Sigmoid colon (tissue), 7 donors: Measurements from ENCODE around the gene TACC2. TPM values are rescaled to one million over a fixed set of nuclear protein-coding genes. Genes with fewer than 3 reads are reported as not detected.
"Not testable (repeated sequence)": the region's sequence is repeated elsewhere in the genome, so short reads cannot be mapped to it uniquely, and the experiment has no call there.

ENCODE experiments used
- DNase-seq: peaks from one replicate; pipeline ENCODE4 v3.0.0-alpha.2; 2019
- H3K27ac ChIP-seq, 4 donors: fragments of 200-600 bp; sonication (generic); one replicate each; pipeline ENCODE4 v1.5.1; 2016 to 2019; ENCODE audit warnings: mild to moderate bottlenecking in 1 of 4
- H3K27me3 ChIP-seq, 3 donors: fragments of 200-600 bp; sonication (generic); one replicate each; pipeline ENCODE4 v1.5.1; 2019; ENCODE audit warnings: mild to moderate bottlenecking in 1 of 3
- H3K36me3 ChIP-seq, 4 donors: fragments of 200-600 bp; sonication (generic); one replicate each; pipeline ENCODE4 v1.5.1; 2016 to 2019
- H3K4me1 ChIP-seq, 4 donors: fragments of 200-600 bp; sonication (generic); one replicate each; pipeline ENCODE4 v1.5.1; 2017 to 2019
- H3K4me3 ChIP-seq, 4 donors: fragments of 200-600 bp; sonication (generic); one replicate each; pipeline ENCODE4 v1.5.1; 2017 to 2019; ENCODE audit warnings: mild to moderate bottlenecking in 2 of 4, moderate library complexity in 1 of 4
- H3K9me3 ChIP-seq, 4 donors: fragments of 200-600 bp in 3 of 4; sonication (generic) in 3 of 4; one replicate each; pipeline versions ENCODE4 v1.5.1 to v1.6.1; 2013 to 2019
- CTCF ChIP-seq, 4 experiments: fragments of 450-650 bp in 3 of 4; fragments of 200-600 bp in 1 of 4; IDR thresholded peaks; one replicate each; pipeline ENCODE4 v1.5.1; 2016 to 2019; ENCODE audit warnings: antibody characterized with exemption in 4 of 4, mild to moderate bottlenecking in 3 of 4, moderate library complexity in 2 of 4
- EP300 ChIP-seq, 4 donors: sonication (generic); formaldehyde crosslinking; IDR thresholded peaks; one replicate each; pipeline ENCODE4 v1.6.1; 2017; ENCODE audit warnings: antibody characterized with exemption in 4 of 4
- POLR2A ChIP-seq, 2 donors: fragments of 450-650 bp; IDR thresholded peaks; one replicate each; pipeline ENCODE4 v1.6.1; 2016; ENCODE audit warnings: antibody characterized with exemption in 2 of 2, mild to moderate bottlenecking in 2 of 2, moderate library complexity in 2 of 2
- POLR2AphosphoS5 ChIP-seq, 4 donors: sonication (generic); formaldehyde crosslinking; IDR thresholded peaks; one replicate each; pipeline ENCODE4 v1.6.1; 2017; ENCODE audit warnings: antibody characterized with exemption in 4 of 4
- WGBS, 2 donors: extraction: QIAGEN DNeasy Blood & Tissue Kit; methylation state at CpG; one replicate each; pipeline ENCODE4 v1.1.7; 2013; 5-methylcytosine and 5-hydroxymethylcytosine counted together
- intact Hi-C: fragments of 100-400 bp; cut with DNase I; formaldehyde crosslinking; loops from one replicate; pipeline ENCODE4 v1.15.1; 2023
- polyA plus RNA-seq, 3 donors: library from polyadenylated mRNA; stranded (reverse); fragments of 200-250 nt; gene quantifications; one replicate each; pipeline ENCODE4 v1.2.3, GENCODE V29; 2013
- total RNA-seq, 4 donors: library from RNA; depleted of rRNA; stranded (reverse); fragments of >200 nt; gene quantifications; one replicate each; pipeline ENCODE4 v1.1.0, GENCODE V29; 2016
- donor health status: healthy with polysubstance abuse.
- donor health status: Bipolar disorder and iron deficiency.
- donor health status: healthy.

The TACC2 gene
- total and polyA plus RNA-seq, 7 donors, result 43.7 to 173 (median 71.0) TPM

GRCh38 chr10:122199070-122199469 is 210.1 kb downstream of the TACC2 start:
- DNase-seq, result no peak
- intact Hi-C loops, result no loop called here
- peaks cover 0 to 1% (median 0%) of the 10 kb centered on the region in 4 donors for H3K4me1 ChIP-seq
- H3K36me3 ChIP-seq, result peaks cover 6 to 42% (median 17%) of the 10 kb centered on the region in 4 donors
- TF ChIP-seq CTCF (IDR thresholded peaks at IDR 0.05) (no peak), POLR2AphosphoS5 (IDR thresholded peaks at IDR 0.05) (no peak), POLR2A (IDR thresholded peaks at IDR 0.05) (no peak), EP300 (IDR thresholded peaks at IDR 0.05) (no peak)
- no peak overlapping the region for H3K4me3 ChIP-seq
- WGBS, 2 donors, result 83 to 94% methylated on average over 9 of the region's 9 CpGs
- no peaks in the 10 kb centered on the region for H3K9me3 ChIP-seq
- H3K27me3 ChIP-seq, result no peaks in the 10 kb centered on the region
- H3K27ac ChIP-seq, result no peak overlapping the region

GRCh38 chr10:122199689-122200088 is 210.7 kb downstream of the TACC2 start:
- Histone ChIP-seq H3K9me3 (no peaks in the 10 kb centered on the region), H3K4me1 (no peaks in the 10 kb centered on the region), H3K4me3 (no peak overlapping the region), H3K27me3 (no peaks in the 10 kb centered on the region), H3K36me3 (peaks cover 6 to 43% (median 17%) of the 10 kb centered on the region in 4 donors), H3K27ac (no peak overlapping the region)
- 95% methylated on average over 6 of the region's 6 CpGs for WGBS, 2 donors
- no peak for DNase-seq
- intact Hi-C loops, result no loop called here
- no peak for TF ChIP-seq CTCF (IDR thresholded peaks at IDR 0.05)
- no peak for TF ChIP-seq POLR2A (IDR thresholded peaks at IDR 0.05)
- TF ChIP-seq POLR2AphosphoS5 (IDR thresholded peaks at IDR 0.05), result no peak
- no peak for TF ChIP-seq EP300 (IDR thresholded peaks at IDR 0.05)

- Histone ChIP-seq H3K36me3 (peaks cover 0 to 36% (median 14%) of the 10 kb centered on the region in 4 donors), H3K4me3 (no peak overlapping the region), H3K27me3 (no peaks in the 10 kb centered on the region), H3K9me3 (no peaks in the 10 kb centered on the region), H3K4me1 (peaks cover 0 to 5% (median 0%) of the 10 kb centered on the region in 4 donors), H3K27ac (no peak overlapping the region)
- intact Hi-C loops, result no loop called here
- 95 to 97% methylated on average over 9 of the region's 9 CpGs for WGBS, 2 donors
- TF ChIP-seq EP300 (IDR thresholded peaks at IDR 0.05) (no peak), POLR2AphosphoS5 (IDR thresholded peaks at IDR 0.05) (no peak), CTCF (IDR thresholded peaks at IDR 0.05) (no peak), POLR2A (IDR thresholded peaks at IDR 0.05) (no peak)
- no peak for DNase-seq
Measured at GRCh38 chr10:122201401-122201800, 212.4 kb downstream of the TACC2 start.

DNA sequence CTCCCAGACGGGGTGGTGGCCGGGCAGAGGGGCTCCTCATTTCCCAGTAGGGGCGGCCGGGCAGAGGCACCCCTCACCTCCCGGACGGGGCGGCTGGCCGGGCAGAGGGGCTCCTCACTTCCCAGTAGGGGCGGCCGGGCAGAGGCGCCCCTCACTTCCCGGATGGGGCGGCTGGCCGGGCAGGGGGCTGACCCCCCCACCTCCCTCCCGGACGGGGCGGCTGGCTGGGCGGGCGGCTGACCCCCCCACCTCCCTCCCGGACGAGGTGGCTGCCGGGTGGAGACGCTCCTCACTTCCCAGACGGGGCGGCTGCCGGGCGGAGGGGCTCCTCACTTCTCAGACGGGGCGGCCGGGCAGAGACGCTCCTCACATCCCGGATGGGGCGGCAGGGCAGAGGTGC is 214.2 kb downstream of the TACC2 start:
- H3K4me1 ChIP-seq, H3K9me3 ChIP-seq, DNase-seq, H3K27ac ChIP-seq, H3K4me3 ChIP-seq, intact Hi-C loops, H3K27me3 ChIP-seq: not testable (repeated sequence)
- WGBS, 2 donors, result 93 to 96% methylated on average over 33 of the region's 33 CpGs
- H3K36me3 ChIP-seq, result peaks cover 4 to 40% (median 11%) of the 10 kb centered on the region in 4 donors

DNA sequence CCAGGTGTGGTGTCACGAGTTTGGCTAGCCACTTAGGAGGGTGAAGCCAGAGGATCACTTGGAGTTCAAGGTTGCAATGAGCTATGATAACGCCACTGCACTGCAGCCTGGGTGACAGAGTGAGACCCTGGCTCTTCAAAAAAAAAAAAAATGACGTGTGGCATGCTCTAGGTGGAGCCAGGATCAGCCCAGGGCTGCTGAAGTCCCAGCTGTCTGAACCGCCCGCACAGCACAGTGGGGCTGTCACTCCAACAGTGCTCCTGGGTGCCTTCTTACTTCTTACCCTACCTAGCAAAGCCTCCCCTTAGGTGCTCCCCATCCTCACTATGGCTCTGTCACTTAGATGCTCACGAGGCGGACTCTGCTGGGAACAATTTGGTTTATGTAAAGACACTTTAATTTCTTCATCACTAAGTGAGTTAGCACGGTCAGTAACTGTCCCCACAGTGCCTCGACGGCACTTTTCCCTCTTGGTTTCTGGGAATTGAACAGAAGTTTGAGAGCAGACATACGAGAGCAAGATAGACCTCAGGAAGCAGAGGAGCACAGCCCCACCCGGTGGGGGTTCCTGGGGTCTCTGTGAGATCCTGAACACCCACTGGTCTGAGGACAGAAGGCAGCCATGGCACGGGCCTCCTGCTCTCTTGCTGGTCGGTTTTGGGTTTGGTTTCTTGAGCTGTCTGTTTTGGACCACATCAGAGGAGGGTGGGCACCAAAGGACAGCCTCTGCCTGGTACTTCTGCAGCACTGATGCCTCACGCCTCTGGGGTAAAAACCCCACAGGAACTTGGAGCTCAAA is 215.9 kb downstream of the TACC2 start:
- H3K27me3 ChIP-seq, result no peaks in the 10 kb centered on the region
- H3K27ac ChIP-seq, result no peak overlapping the region
- no peak overlapping the region for H3K4me3 ChIP-seq
- no peak for DNase-seq
- peaks cover 0 to 30% (median 10%) of the 10 kb centered on the region in 4 donors for H3K36me3 ChIP-seq
- H3K4me1 ChIP-seq, result peaks cover 0 to 8% (median 2%) of the 10 kb centered on the region in 4 donors
- H3K9me3 ChIP-seq, result no peaks in the 10 kb centered on the region
- intact Hi-C loops, result no loop called here
- WGBS, 2 donors, result 85 to 90% methylated on average over 15 of the region's 15 CpGs
- TF ChIP-seq POLR2A (IDR thresholded peaks at IDR 0.05) (no peak), EP300 (IDR thresholded peaks at IDR 0.05) (no peak), POLR2AphosphoS5 (IDR thresholded peaks at IDR 0.05) (no peak), CTCF (IDR thresholded peaks at IDR 0.05) (no peak)
